Measurements from ENCODE around the gene CTNNA1.

CTNNA1 gene

GRCh38 chr5:138884094-138884493 lies 130.9 kb downstream of the CTNNA1 start:
- no peak overlapping the region for H3K27ac Mint-ChIP-seq
- H3K4me1 Mint-ChIP-seq, result no peaks in the 10 kb centered on the region
- H3K4me3 Mint-ChIP-seq, result no peak overlapping the region
- H3K27me3 Mint-ChIP-seq, result peaks cover 9% of the 10 kb centered on the region
- peaks cover 26% of the 10 kb centered on the region for H3K36me3 Mint-ChIP-seq (ENCODE audit: low read depth)
- DNase-seq (no peak), ATAC-seq (no peak)
- no peaks in the 10 kb centered on the region for H3K9me3 Mint-ChIP-seq

GRCh38 chr5:138884554-138884953 lies 131.3 kb downstream of the CTNNA1 start:
- no peak overlapping the region for H3K4me3 Mint-ChIP-seq
- no peak overlapping the region for H3K27ac Mint-ChIP-seq
- H3K36me3 Mint-ChIP-seq (ENCODE audit: low read depth), result peaks cover 31% of the 10 kb centered on the region
- no peaks in the 10 kb centered on the region for H3K4me1 Mint-ChIP-seq
- no peak for DNase-seq
- H3K27me3 Mint-ChIP-seq, result peaks cover 7% of the 10 kb centered on the region
- H3K9me3 Mint-ChIP-seq, result peaks cover 1% of the 10 kb centered on the region
- ATAC-seq, result no peak

GRCh38 chr5:138889994-138890393 lies 136.8 kb downstream of the CTNNA1 start:
- no peak overlapping the region for H3K27ac Mint-ChIP-seq
- H3K4me3 Mint-ChIP-seq, result no peak overlapping the region
- no peak for ATAC-seq

GRCh38 chr5:138890644-138891043 lies 137.4 kb downstream of the CTNNA1 start:
- Mint-ChIP-seq H3K27me3 (peaks cover 2% of the 10 kb centered on the region), H3K36me3 (ENCODE audit: low read depth) (peaks cover 57% of the 10 kb centered on the region), H3K9me3 (peaks cover 17% of the 10 kb centered on the region), H3K27ac (no peak overlapping the region), H3K4me1 (peaks cover 3% of the 10 kb centered on the region), H3K4me3 (no peak overlapping the region)
- DNase-seq (no peak), ATAC-seq (no peak)

More at GRCh38 chr5:138889994-138890393, 136.8 kb downstream of the CTNNA1 start:
- Mint-ChIP-seq H3K9me3 (peaks cover 17% of the 10 kb centered on the region), H3K36me3 (ENCODE audit: low read depth) (peaks cover 57% of the 10 kb centered on the region), H3K4me1 (no peaks in the 10 kb centered on the region), H3K27me3 (no peaks in the 10 kb centered on the region)
- DNase-seq, result no peak

- Mint-ChIP-seq H3K9me3 (peaks cover 16% of the 10 kb centered on the region), H3K4me3 (no peak overlapping the region), H3K36me3 (ENCODE audit: low read depth) (peaks cover 33% of the 10 kb centered on the region), H3K27ac (no peak overlapping the region), H3K4me1 (peaks cover 38% of the 10 kb centered on the region), H3K27me3 (peaks cover 2% of the 10 kb centered on the region)
- no peak for DNase-seq
- ATAC-seq, result peak; percentile 45
Measured at GRCh38 chr5:138895918-138896317, 142.7 kb downstream of the CTNNA1 start.

GRCh38 chr5:138898299-138898698 lies 145.1 kb downstream of the CTNNA1 start:
- Mint-ChIP-seq H3K27ac (no peak overlapping the region), H3K4me3 (no peak overlapping the region), H3K36me3 (ENCODE audit: low read depth) (peaks cover 33% of the 10 kb centered on the region), H3K9me3 (peaks cover 12% of the 10 kb centered on the region), H3K4me1 (peaks cover 46% of the 10 kb centered on the region), H3K27me3 (peaks cover 9% of the 10 kb centered on the region)
- DNase-seq (no peak), ATAC-seq (no peak)

GRCh38 chr5:138898742-138899141 lies 145.5 kb downstream of the CTNNA1 start:
- H3K27me3 Mint-ChIP-seq, result peaks cover 9% of the 10 kb centered on the region
- H3K4me3 Mint-ChIP-seq, result no peak overlapping the region
- H3K27ac Mint-ChIP-seq, result no peak overlapping the region
- no peak for ATAC-seq
- no peak for DNase-seq
- peaks cover 46% of the 10 kb centered on the region for H3K4me1 Mint-ChIP-seq
- peaks cover 37% of the 10 kb centered on the region for H3K36me3 Mint-ChIP-seq (ENCODE audit: low read depth)
- peaks cover 12% of the 10 kb centered on the region for H3K9me3 Mint-ChIP-seq

GRCh38 chr5:138900281-138900965 lies 147.2 kb downstream of the CTNNA1 start:
- peak; percentile 82 for ATAC-seq
- H3K4me1 Mint-ChIP-seq, result peaks cover 44% of the 10 kb centered on the region
- peaks cover 7% of the 10 kb centered on the region for H3K27me3 Mint-ChIP-seq
- DNase-seq, result peak; percentile 6
- no peak overlapping the region for H3K27ac Mint-ChIP-seq
- H3K4me3 Mint-ChIP-seq, result no peak overlapping the region
- H3K9me3 Mint-ChIP-seq, result peaks cover 12% of the 10 kb centered on the region
- peaks cover 44% of the 10 kb centered on the region for H3K36me3 Mint-ChIP-seq (ENCODE audit: low read depth)

- ATAC-seq, result no peak
- Mint-ChIP-seq H3K36me3 (ENCODE audit: low read depth) (peaks cover 53% of the 10 kb centered on the region), H3K9me3 (peaks cover 12% of the 10 kb centered on the region), H3K27me3 (peaks cover 7% of the 10 kb centered on the region), H3K4me1 (peaks cover 37% of the 10 kb centered on the region), H3K27ac (no peak overlapping the region), H3K4me3 (no peak overlapping the region)
- no peak for DNase-seq
Measured at GRCh38 chr5:138901716-138902115, 148.5 kb downstream of the CTNNA1 start.

- no peak for ATAC-seq
- no peak overlapping the region for H3K4me3 Mint-ChIP-seq
- peaks cover 53% of the 10 kb centered on the region for H3K36me3 Mint-ChIP-seq (ENCODE audit: low read depth)
Measured at GRCh38 chr5:138903130-138903775, 150.0 kb downstream of the CTNNA1 start.

GRCh38 chr5:138905541-138905940 lies 152.3 kb downstream of the CTNNA1 start:
- ATAC-seq (no peak), DNase-seq (no peak)
- Mint-ChIP-seq H3K4me1 (peaks cover 12% of the 10 kb centered on the region), H3K4me3 (no peak overlapping the region), H3K9me3 (no peaks in the 10 kb centered on the region), H3K36me3 (ENCODE audit: low read depth) (peaks cover 46% of the 10 kb centered on the region), H3K27me3 (peaks cover 7% of the 10 kb centered on the region), H3K27ac (no peak overlapping the region)

More at GRCh38 chr5:138903130-138903775, 150.0 kb downstream of the CTNNA1 start:
- Mint-ChIP-seq H3K9me3 (peaks cover 12% of the 10 kb centered on the region), H3K27ac (no peak overlapping the region), H3K4me1 (peaks cover 35% of the 10 kb centered on the region), H3K27me3 (peaks cover 7% of the 10 kb centered on the region)
- no peak for DNase-seq

- Mint-ChIP-seq H3K9me3 (no peaks in the 10 kb centered on the region), H3K27me3 (no peaks in the 10 kb centered on the region), H3K4me3 (no peak overlapping the region), H3K4me1 (no peaks in the 10 kb centered on the region), H3K27ac (no peak overlapping the region), H3K36me3 (ENCODE audit: low read depth) (peaks cover 32% of the 10 kb centered on the region)
- ATAC-seq (no peak), DNase-seq (no peak)
Measured at GRCh38 chr5:138909734-138910133, 156.5 kb downstream of the CTNNA1 start.

GRCh38 chr5:138910546-138911185 lies 157.4 kb downstream of the CTNNA1 start:
- no peak overlapping the region for H3K27ac Mint-ChIP-seq
- no peak overlapping the region for H3K4me3 Mint-ChIP-seq
- DNase-seq (no peak), ATAC-seq (no peak)
- H3K36me3 Mint-ChIP-seq (ENCODE audit: low read depth), result peaks cover 29% of the 10 kb centered on the region
- H3K4me1 Mint-ChIP-seq, result no peaks in the 10 kb centered on the region
- no peaks in the 10 kb centered on the region for H3K27me3 Mint-ChIP-seq
- no peaks in the 10 kb centered on the region for H3K9me3 Mint-ChIP-seq

- no peaks in the 10 kb centered on the region for H3K4me1 Mint-ChIP-seq
- H3K27me3 Mint-ChIP-seq, result peaks cover 2% of the 10 kb centered on the region
- no peak overlapping the region for H3K27ac Mint-ChIP-seq
- ATAC-seq, result no peak
- H3K36me3 Mint-ChIP-seq (ENCODE audit: low read depth), result peaks cover 27% of the 10 kb centered on the region
- DNase-seq, result no peak
- no peak overlapping the region for H3K4me3 Mint-ChIP-seq
- H3K9me3 Mint-ChIP-seq, result no peaks in the 10 kb centered on the region
Measured at GRCh38 chr5:138911441-138911840, 158.2 kb downstream of the CTNNA1 start.

GRCh38 chr5:138912093-138912492 lies 158.9 kb downstream of the CTNNA1 start:
- H3K27ac Mint-ChIP-seq, result no peak overlapping the region
- H3K4me3 Mint-ChIP-seq, result no peak overlapping the region
- H3K36me3 Mint-ChIP-seq (ENCODE audit: low read depth), result peaks cover 23% of the 10 kb centered on the region
- no peak for DNase-seq
- no peaks in the 10 kb centered on the region for H3K9me3 Mint-ChIP-seq
- ATAC-seq, result no peak
- no peaks in the 10 kb centered on the region for H3K4me1 Mint-ChIP-seq
- H3K27me3 Mint-ChIP-seq, result peaks cover 2% of the 10 kb centered on the region

Measured in activated naive CD8-positive, alpha-beta T cell treated with anti-CD3 and anti-CD28 coated beads, Interleukin-2, amount 50 U/mL, for 24 hours (primary cell).